Activated CD4-positive, alpha-beta T cell treated with anti-CD3 and anti-CD28 coated beads for 36 hours (primary cell): ENCODE data around the gene COLQ. TPM values are rescaled to one million over a fixed set of nuclear protein-coding genes. Genes with fewer than 3 reads are reported as not detected.
A peak's percentile ranks its signal among the peaks of the same experiment; 100 is the strongest.
"Not testable (repeated sequence)": the region's sequence is repeated elsewhere in the genome, so short reads cannot be mapped to it uniquely, and the experiment has no call there.

Source experiments
- ATAC-seq: fragments of 200-7000 bp; cut with Tn5 transposase; one replicate; pipeline ENCODE4 v1.10.0; 2021; ENCODE audit warnings: mild to moderate bottlenecking, moderate library complexity
- CTCF ChIA-PET: fragments of 350-600 bp; sonication (Branson Sonifier 250); formaldehyde crosslinking; loops from one replicate; lab custom pipeline; 2021; ENCODE audit warnings: antibody characterized with exemption; lab: Charles Lee
- POLR2A ChIA-PET: fragments of 350-600 bp; sonication (Branson Sonifier 250); formaldehyde crosslinking; loops from one replicate; lab custom pipeline; 2021; ENCODE audit warnings: antibody characterized with exemption, inconsistent platforms; lab: Charles Lee
- DNase-seq: peaks from one replicate; pipeline ENCODE4 v3.0.0-alpha.2; 2020
- H3K27ac Mint-ChIP-seq: one replicate; pipeline ENCODE4 v1.8.0; 2021; ENCODE audit warnings: mixed read lengths
- H3K27me3 Mint-ChIP-seq: one replicate; pipeline ENCODE4 v1.8.0; 2021; ENCODE audit warnings: mixed read lengths
- H3K36me3 Mint-ChIP-seq: one replicate; pipeline ENCODE4 v1.8.0; 2021; ENCODE audit warnings: low read depth, mixed read lengths
- H3K4me1 Mint-ChIP-seq: one replicate; pipeline ENCODE4 v1.8.0; 2021; ENCODE audit warnings: mixed read lengths
- H3K4me3 Mint-ChIP-seq: one replicate; pipeline ENCODE4 v1.8.0; 2021; ENCODE audit warnings: mild to moderate bottlenecking, moderate library complexity, mixed read lengths
- H3K9me3 Mint-ChIP-seq: one replicate; pipeline ENCODE4 v1.8.0; 2021; ENCODE audit warnings: low read depth, mixed read lengths
- intact Hi-C, 2 experiments: fragments of 100-400 bp; cut with DNase I in 1 of 2; cut with micrococcal nuclease in 1 of 2; formaldehyde crosslinking; loops; one replicate each; pipeline versions ENCODE4 v1.14.2 to v1.15.1; 2022 to 2024; cut with DNase I, micrococcal nuclease
- total RNA-seq, 2 experiments: library from RNA; stranded (reverse); gene quantifications; one replicate each; pipeline ENCODE4 v1.2.3, GENCODE V29; 2021

COLQ gene
- total RNA-seq, 2 experiments from 2014 or later, result 1.1 to 1.3 TPM

GRCh38 chr3:15420871-15421270 lies 100.6 kb downstream of the COLQ start:
- Mint-ChIP-seq H3K27me3 (no peaks in the 10 kb centered on the region), H3K27ac (no peak overlapping the region), H3K36me3 (peaks cover 20% of the 10 kb centered on the region), H3K4me1 (peaks cover 17% of the 10 kb centered on the region), H3K4me3 (no peak overlapping the region), H3K9me3 (no peaks in the 10 kb centered on the region)
- intact Hi-C loops, result no loop called here
- ChIA-PET CTCF (interaction anchor here (0.6 to 2.0 kb wide), 2 partner anchors 14 to 155 kb away, joined by 3 to 6 read pairs; no protein-coding TSS in a partner anchor), POLR2A (no interaction called here)
- ATAC-seq (no peak), DNase-seq (no peak)

- DNase-seq, H3K27me3 Mint-ChIP-seq, intact Hi-C loops, H3K27ac Mint-ChIP-seq, ATAC-seq, H3K4me3 Mint-ChIP-seq, H3K9me3 Mint-ChIP-seq, POLR2A ChIA-PET, H3K4me1 Mint-ChIP-seq: not testable (repeated sequence)
- H3K36me3 Mint-ChIP-seq, result peaks cover 38% of the 10 kb centered on the region
- CTCF ChIA-PET, result interaction anchor here (0.8 kb wide), 1 partner anchor 303 kb away, joined by 3 read pairs; no protein-coding TSS in a partner anchor
Measured at GRCh38 chr3:15410966-15411365, 110.5 kb downstream of the COLQ start.

DNA sequence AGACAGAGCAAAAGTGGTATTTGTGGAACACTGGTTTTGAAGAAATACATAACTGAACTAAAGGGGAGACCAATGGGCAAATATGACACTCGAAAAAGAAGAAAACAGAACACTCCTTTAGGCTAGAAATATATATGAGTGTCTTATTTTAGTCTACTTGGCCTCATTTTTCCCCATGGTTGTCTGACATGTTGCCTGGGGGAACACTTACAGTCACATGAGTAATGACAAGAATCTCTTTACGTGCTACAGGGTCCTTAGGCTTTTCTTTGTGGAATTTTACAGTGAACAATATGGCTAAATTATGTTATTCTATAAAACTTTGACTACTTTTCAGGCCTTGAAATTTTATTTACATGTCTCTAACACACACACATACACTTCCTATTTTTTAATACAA lies 111.7 kb downstream of the COLQ start:
- Mint-ChIP-seq H3K27me3 (no peaks in the 10 kb centered on the region), H3K36me3 (peaks cover 27% of the 10 kb centered on the region), H3K9me3 (no peaks in the 10 kb centered on the region), H3K27ac (no peak overlapping the region), H3K4me1 (no peaks in the 10 kb centered on the region), H3K4me3 (no peak overlapping the region)
- DNase-seq (no peak), ATAC-seq (no peak)
- POLR2A ChIA-PET, result no interaction called here
- intact Hi-C loops, result loop anchor here in 1 of 2 experiments (5.0 kb wide), 1 partner anchor 302 kb away; no protein-coding TSS in a partner anchor
- CTCF ChIA-PET, result no interaction called here

- Mint-ChIP-seq H3K4me1 (no peaks in the 10 kb centered on the region), H3K4me3 (no peak overlapping the region), H3K27ac (no peak overlapping the region), H3K9me3 (no peaks in the 10 kb centered on the region), H3K36me3 (peaks cover 24% of the 10 kb centered on the region), H3K27me3 (no peaks in the 10 kb centered on the region)
- POLR2A ChIA-PET, result no interaction called here
- CTCF ChIA-PET, result interaction anchor here (0.7 kb wide), 1 partner anchor 81 kb away, joined by 3 read pairs; no protein-coding TSS in a partner anchor
- intact Hi-C loops, result loop anchor here in 1 of 2 experiments (5.0 kb wide), 1 partner anchor 302 kb away; no protein-coding TSS in a partner anchor
- ATAC-seq, result no peak
- DNase-seq, result no peak
Measured at GRCh38 chr3:15409239-15409638, 112.3 kb downstream of the COLQ start.

- ATAC-seq, result peak; percentile 72
- Mint-ChIP-seq H3K27me3 (no peaks in the 10 kb centered on the region), H3K9me3 (no peaks in the 10 kb centered on the region), H3K4me1 (no peaks in the 10 kb centered on the region), H3K27ac (no peak overlapping the region), H3K36me3 (peaks cover 5% of the 10 kb centered on the region), H3K4me3 (no peak overlapping the region)
- CTCF ChIA-PET, result interaction anchor here (0.6 to 5.6 kb wide), 34 partner anchors 8 to 297 kb away, joined by 3 to 120 read pairs (median 4); partner anchors contain the start of gene CAPN7
- POLR2A ChIA-PET, result interaction anchor here (1.0 kb wide), 1 partner anchor 138 kb away, joined by 3 read pairs; no protein-coding TSS in a partner anchor
- DNase-seq, result no peak
- intact Hi-C loops, result loop anchor here (1.0 to 5.0 kb wide), 7 partner anchors 137 to 298 kb away; no protein-coding TSS in a partner anchor
Measured at GRCh38 chr3:15405448-15406050, 116.0 kb downstream of the COLQ start.

GRCh38 chr3:15404767-15405166 lies 116.7 kb downstream of the COLQ start:
- CTCF ChIA-PET, result interaction anchor here (0.6 to 5.6 kb wide), 32 partner anchors 9 to 296 kb away, joined by 3 to 120 read pairs (median 4); partner anchors contain the start of gene CAPN7
- no peak overlapping the region for H3K27ac Mint-ChIP-seq
- POLR2A ChIA-PET, result interaction anchor here (1.0 kb wide), 1 partner anchor 137 kb away, joined by 3 read pairs; no protein-coding TSS in a partner anchor
- peaks cover 8% of the 10 kb centered on the region for H3K4me1 Mint-ChIP-seq
- no peaks in the 10 kb centered on the region for H3K36me3 Mint-ChIP-seq
- intact Hi-C loops, result loop anchor here (1.0 to 5.0 kb wide), 7 partner anchors 136 to 297 kb away; no protein-coding TSS in a partner anchor
- DNase-seq (no peak), ATAC-seq (no peak)
- no peak overlapping the region for H3K4me3 Mint-ChIP-seq
- H3K27me3 Mint-ChIP-seq, result no peaks in the 10 kb centered on the region
- H3K9me3 Mint-ChIP-seq, result no peaks in the 10 kb centered on the region

DNA sequence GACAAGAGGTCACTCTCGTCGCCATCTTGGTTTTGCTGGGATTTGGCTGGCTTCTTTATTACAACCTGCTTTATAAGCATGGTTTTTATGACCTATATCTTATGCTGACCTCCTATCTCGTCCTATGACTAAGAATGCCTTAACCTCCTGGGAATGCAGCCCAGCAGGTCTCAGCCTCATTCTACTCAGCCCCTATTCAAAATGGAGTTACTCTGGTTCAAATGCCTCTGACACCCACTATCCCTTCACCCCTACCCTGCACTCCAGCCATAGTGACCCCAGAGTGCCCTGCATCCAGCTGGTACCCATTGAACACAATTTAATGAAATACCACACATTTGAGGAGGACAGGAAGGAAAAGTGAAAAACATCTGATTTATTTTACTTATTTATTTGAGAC lies 117.5 kb downstream of the COLQ start:
- no peak for DNase-seq
- Mint-ChIP-seq H3K9me3 (no peaks in the 10 kb centered on the region), H3K4me1 (peaks cover 14% of the 10 kb centered on the region), H3K27me3 (no peaks in the 10 kb centered on the region), H3K4me3 (no peak overlapping the region), H3K36me3 (no peaks in the 10 kb centered on the region), H3K27ac (no peak overlapping the region)
- POLR2A ChIA-PET, result no interaction called here
- CTCF ChIA-PET, result interaction anchor here (0.7 to 5.6 kb wide), 9 partner anchors 19 to 284 kb away, joined by 3 to 120 read pairs (median 10); no protein-coding TSS in a partner anchor
- intact Hi-C loops, result loop anchor here (2.0 kb wide), 2 partner anchors 135 to 201 kb away; no protein-coding TSS in a partner anchor
- ATAC-seq, result no peak

DNA sequence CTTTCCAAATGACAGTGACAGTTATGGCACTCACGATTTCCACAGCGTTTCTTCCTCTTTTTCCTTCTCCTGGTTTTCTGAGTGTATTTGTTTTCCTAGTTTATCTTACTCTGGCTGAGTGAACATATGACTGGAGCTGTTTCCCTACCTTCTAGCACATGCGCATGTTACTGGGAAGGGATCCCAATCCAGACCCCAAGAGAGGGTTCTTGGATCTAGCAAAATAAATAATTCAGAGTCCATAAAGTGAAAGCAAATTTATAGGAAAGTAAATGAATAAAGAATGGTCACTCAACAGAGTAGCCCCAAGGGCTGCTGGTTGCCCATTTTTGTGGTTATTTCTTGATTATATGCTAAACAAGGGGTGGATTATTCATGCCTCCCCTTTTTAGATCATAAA lies 118.0 kb downstream of the COLQ start:
- ChIA-PET POLR2A (no interaction called here), CTCF (interaction anchor here (0.7 to 5.6 kb wide), 6 partner anchors 18 to 203 kb away, joined by 3 to 120 read pairs (median 8); no protein-coding TSS in a partner anchor)
- DNase-seq, result no peak
- Mint-ChIP-seq H3K36me3 (no peaks in the 10 kb centered on the region), H3K4me1 (peaks cover 14% of the 10 kb centered on the region), H3K27ac (no peak overlapping the region), H3K9me3 (no peaks in the 10 kb centered on the region), H3K27me3 (no peaks in the 10 kb centered on the region), H3K4me3 (no peak overlapping the region)
- intact Hi-C loops, result no loop called here
- ATAC-seq, result no peak

DNA sequence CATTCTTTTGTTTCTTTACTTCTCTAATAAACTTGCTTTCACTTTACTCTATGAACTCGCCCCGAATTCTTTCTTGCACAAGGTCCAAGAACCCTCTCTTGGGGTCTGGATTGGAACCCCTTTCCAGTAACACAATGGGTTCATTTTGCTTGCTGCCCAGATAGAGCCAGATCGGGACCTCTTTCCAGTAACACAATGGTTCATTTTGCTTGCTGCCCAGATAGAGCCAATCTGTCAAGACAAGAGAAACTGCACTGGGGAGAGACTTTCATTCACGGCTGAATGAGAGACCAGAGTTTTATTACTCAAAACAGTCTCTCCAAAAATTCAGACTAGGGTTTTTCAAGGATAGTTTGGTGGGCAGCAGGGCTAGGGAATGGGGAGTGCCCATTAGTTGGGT lies 119.6 kb downstream of the COLQ start:
- Mint-ChIP-seq H3K27me3 (no peaks in the 10 kb centered on the region), H3K27ac (no peak overlapping the region), H3K36me3 (peaks cover 3% of the 10 kb centered on the region), H3K4me1 (peaks cover 14% of the 10 kb centered on the region), H3K4me3 (no peak overlapping the region), H3K9me3 (no peaks in the 10 kb centered on the region)
- ChIA-PET CTCF (interaction anchor here (1.2 to 2.0 kb wide), 2 partner anchors 126 to 199 kb away, joined by 3 to 13 read pairs; no protein-coding TSS in a partner anchor), POLR2A (no interaction called here)
- ATAC-seq, result no peak
- intact Hi-C loops, result no loop called here
- no peak for DNase-seq
